T-helper 1 cell (primary cell): ENCODE data around the gene C6orf132.

ENCODE experiments used
- DNase-seq, 5 donors: peaks; one replicate each; pipeline ENCODE4 v3.0.0-alpha.2; 2012 to 2020

C6orf132 gene

GRCh38 chr6:42131531-42131930 lies 10.9 kb downstream of the C6orf132 start:
- DNase-seq: no peak

GRCh38 chr6:42129360-42129676 lies 13.1 kb downstream of the C6orf132 start:
- no peak for DNase-seq

GRCh38 chr6:42128460-42129359 lies 13.7 kb downstream of the C6orf132 start:
- no peak for DNase-seq

- no peak for DNase-seq
Observed at GRCh38 chr6:42125663-42126062, 16.8 kb downstream of the C6orf132 start.

- DNase-seq: no peak
Observed at GRCh38 chr6:42125231-42125630, 17.2 kb downstream of the C6orf132 start.

- DNase-seq: no peak
Observed at GRCh38 chr6:42124223-42124836, 18.1 kb downstream of the C6orf132 start.

- DNase-seq: no peak
Observed at GRCh38 chr6:42123379-42124103, 18.9 kb downstream of the C6orf132 start.

GRCh38 chr6:42120895-42121865 lies 21.2 kb downstream of the C6orf132 start:
- no peak for DNase-seq

- DNase-seq: no peak
Observed at GRCh38 chr6:42118162-42119001, 24.0 kb downstream of the C6orf132 start.

- no peak for DNase-seq
Observed at GRCh38 chr6:42117843-42118161, 24.6 kb downstream of the C6orf132 start.

GRCh38 chr6:42113936-42114636 lies 28.3 kb downstream of the C6orf132 start:
- no peak for DNase-seq

- no peak for DNase-seq
Observed at GRCh38 chr6:42112351-42112750, 30.1 kb downstream of the C6orf132 start.

GRCh38 chr6:42110683-42111082 lies 31.7 kb downstream of the C6orf132 start:
- DNase-seq: no peak

GRCh38 chr6:42108071-42108470 lies 34.3 kb downstream of the C6orf132 start:
- DNase-seq: no peak

GRCh38 chr6:42106112-42107023 lies 36.1 kb downstream of the C6orf132 start:
- DNase-seq: no peak

GRCh38 chr6:42105709-42106108 lies 36.7 kb downstream of the C6orf132 start:
- no peak for DNase-seq

GRCh38 chr6:42105156-42105648 lies 37.2 kb downstream of the C6orf132 start:
- DNase-seq: no peak

GRCh38 chr6:42104804-42105125 lies 37.7 kb downstream of the C6orf132 start:
- no peak for DNase-seq

- peak; percentile 28 to 83 (median 50) for DNase-seq
Observed at GRCh38 chr6:42104095-42104803, 38.2 kb downstream of the C6orf132 start.
